H54 (cell line): Measurements from ENCODE around the gene LRPPRC.

Source experiments
- DNase-seq: peaks from one replicate; pipeline ENCODE4 v3.0.0; 2011; ENCODE audit warnings: low spot score, mixed read lengths; ENCODE audit not compliant: insufficient read length
- FAIRE-seq: peaks from 3 replicates; lab custom pipeline; 2011; peaks lifted over from hg19 to GRCh38; lab: Jason Lieb, UNC
- POLR2A ChIP-seq: IDR thresholded peaks from 2 replicates; pipeline ENCODE4 v1.6.1; 2011; ENCODE audit warnings: low read depth, mild to moderate bottlenecking, low read length

The LRPPRC gene

GRCh38 chr2:43848214-43848613 is 147.6 kb downstream of the LRPPRC start:
- FAIRE-seq (no peak), DNase-seq (no peak)
- no peak for TF ChIP-seq POLR2A

- TF ChIP-seq POLR2A = no peak
- FAIRE-seq (no peak), DNase-seq (no peak)
Observed at GRCh38 chr2:43846140-43846793, 149.5 kb downstream of the LRPPRC start.

GRCh38 chr2:43845181-43845580 is 150.6 kb downstream of the LRPPRC start:
- no peak for FAIRE-seq
- TF ChIP-seq POLR2A = no peak

GRCh38 chr2:43842866-43843226 is 152.9 kb downstream of the LRPPRC start:
- FAIRE-seq = no peak

More at GRCh38 chr2:43845181-43845580, 150.6 kb downstream of the LRPPRC start:
- DNase-seq = no peak

GRCh38 chr2:43841949-43842865 is 153.6 kb downstream of the LRPPRC start:
- FAIRE-seq (no peak), DNase-seq (no peak)
- no peak for TF ChIP-seq POLR2A

More at GRCh38 chr2:43842866-43843226, 152.9 kb downstream of the LRPPRC start:
- no peak for TF ChIP-seq POLR2A
- DNase-seq = no peak

GRCh38 chr2:43840965-43841364 is 154.8 kb downstream of the LRPPRC start:
- FAIRE-seq = no peak
- no peak for TF ChIP-seq POLR2A
- no peak for DNase-seq

- DNase-seq (no peak), FAIRE-seq (no peak)
- no peak for TF ChIP-seq POLR2A
Observed at GRCh38 chr2:43839776-43840564, 155.8 kb downstream of the LRPPRC start.

- TF ChIP-seq POLR2A = no peak
- FAIRE-seq = no peak
- DNase-seq = no peak
Observed at GRCh38 chr2:43838560-43839267, 157.1 kb downstream of the LRPPRC start, which contains the start of the genes ABCG5 and ABCG8. Gene ABCG5 (minus strand): TSS chr2:43838839. CDS start chr2:43838679, 160 bp downstream. Gene ABCG8 (plus strand): TSS chr2:43838971. CDS start chr2:43839054, 83 bp downstream.

- no peak for FAIRE-seq
Observed at GRCh38 chr2:43837831-43838559, 157.8 kb downstream of the LRPPRC start.

GRCh38 chr2:43837033-43837432 is 158.8 kb downstream of the LRPPRC start:
- no peak for FAIRE-seq
- no peak for TF ChIP-seq POLR2A

More at GRCh38 chr2:43837831-43838559, 157.8 kb downstream of the LRPPRC start:
- TF ChIP-seq POLR2A = no peak
- no peak for DNase-seq

More at GRCh38 chr2:43837033-43837432, 158.8 kb downstream of the LRPPRC start:
- no peak for DNase-seq
